DND-41 (cell line): ENCODE data around the gene TGM2.

Source experiments
- ATAC-seq: fragments of 200-7000 bp; cut with Tn5 transposase; 3 replicates; pipeline ENCODE4 v1.9.1; 2021; ENCODE audit warnings: low read depth; ENCODE audit not compliant: insufficient read depth
- DNase-seq: peaks from one replicate; pipeline ENCODE4 v3.0.0-alpha.2; 2020
- H2AFZ ChIP-seq: 2 replicates; pipeline ENCODE4 v1.6.0; 2012; ENCODE audit warnings: low read depth, low read length
- H3K27ac ChIP-seq: 2 replicates; pipeline ENCODE4 v1.5.1; 2012; ENCODE audit warnings: low read length, inconsistent platforms
- H3K27me3 ChIP-seq: fragments of 200-600 bp; sonication (generic); 2 replicates; pipeline ENCODE4 v1.6.0; 2012; ENCODE audit warnings: low read length, mild to moderate bottlenecking, inconsistent platforms; ENCODE audit not compliant: insufficient read depth, poor library complexity
- H3K36me3 ChIP-seq: 2 replicates; pipeline ENCODE4 v1.5.1; 2012; ENCODE audit warnings: low read length, inconsistent platforms; ENCODE audit not compliant: insufficient read depth
- H3K4me1 ChIP-seq: 2 replicates; pipeline ENCODE4 v1.5.1; 2012; ENCODE audit warnings: mild to moderate bottlenecking, low read length; ENCODE audit not compliant: insufficient read depth
- H3K4me2 ChIP-seq: 2 replicates; pipeline ENCODE4 v1.6.0; 2012; ENCODE audit warnings: mild to moderate bottlenecking, moderate library complexity, low read length, inconsistent platforms; ENCODE audit not compliant: insufficient read depth
- H3K4me3 ChIP-seq, 2 experiments: fragments of 200-600 bp in 1 of 2; shearing (Covaris generic) in 1 of 2; 2 replicates each; pipeline ENCODE4 v1.5.1; 2012 to 2016; ENCODE audit warnings: inconsistent platforms in 2 of 2, low read length in 2 of 2, mild to moderate bottlenecking in 2 of 2, low read depth in 1 of 2, moderate library complexity in 1 of 2
- H3K79me2 ChIP-seq: 2 replicates; pipeline ENCODE4 v1.6.0; 2012; ENCODE audit warnings: low read length, inconsistent platforms; ENCODE audit not compliant: insufficient read depth
- H3K9ac ChIP-seq: 2 replicates; pipeline ENCODE4 v1.6.0; 2012; ENCODE audit warnings: low read depth, mild to moderate bottlenecking, inconsistent platforms, low read length, moderate library complexity
- H3K9me3 ChIP-seq: 2 replicates; pipeline ENCODE4 v1.5.1; 2012; ENCODE audit warnings: low read length, moderate library complexity, mild to moderate bottlenecking, inconsistent platforms; ENCODE audit not compliant: insufficient read depth, severe bottlenecking
- H4K20me1 ChIP-seq: 2 replicates; pipeline ENCODE4 v1.6.0; 2012; ENCODE audit warnings: low read length; ENCODE audit not compliant: insufficient read depth
- CTCF ChIP-seq: IDR thresholded peaks from 2 replicates; pipeline ENCODE4 v1.5.1; 2012; ENCODE audit warnings: borderline replicate concordance, low read length, moderate library complexity, mild to moderate bottlenecking; ENCODE audit not compliant: poor library complexity, severe bottlenecking; ENCODE audit errors: extremely low read depth
- EZH2 ChIP-seq: IDR thresholded peaks from 3 replicates; pipeline ENCODE4 v1.6.1; 2012; ENCODE audit warnings: borderline replicate concordance, low read depth, mild to moderate bottlenecking, moderate library complexity, low read length, inconsistent platforms; ENCODE audit not compliant: severe bottlenecking

The TGM2 gene

DNA sequence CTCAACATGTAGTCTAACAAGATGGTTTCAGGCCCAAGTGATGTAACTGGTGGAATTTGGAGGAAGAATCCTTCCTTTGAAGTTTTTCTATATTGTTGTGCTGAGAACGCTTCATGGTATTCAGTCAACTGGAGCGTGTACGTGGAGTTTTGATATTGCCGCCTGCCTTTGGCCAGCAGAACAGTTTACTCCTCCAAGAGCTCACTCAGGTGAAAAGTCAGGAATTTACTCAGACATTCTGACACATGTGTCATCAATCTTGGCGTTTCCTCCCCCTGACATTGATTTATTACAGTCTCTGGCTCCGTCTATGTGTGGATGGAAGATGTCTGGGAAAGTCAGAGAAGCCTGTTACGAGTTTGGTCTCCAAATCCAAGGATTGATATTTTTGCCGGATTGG lies 19.0 kb upstream of the TGM2 start:
- ATAC-seq = no peak

GRCh38 chr20:38181971-38182370 lies 16.9 kb upstream of the TGM2 start:
- Histone ChIP-seq H3K36me3 (no peaks in the 10 kb centered on the region), H3K9me3 (no peaks in the 10 kb centered on the region), H3K27me3 (peaks cover 7% of the 10 kb centered on the region), H3K4me3 (no peak overlapping the region), H4K20me1 (peaks cover 3% of the 10 kb centered on the region; the same call in 1 of the 2 replicates), H3K27ac (no peak overlapping the region), H3K4me1 (no peaks in the 10 kb centered on the region), H2AFZ (no peak overlapping the region), H3K9ac (no peak overlapping the region), H3K4me2 (no peak overlapping the region), H3K79me2 (no peaks in the 10 kb centered on the region)
- ATAC-seq = no peak
- TF ChIP-seq EZH2 = no peak
- no peak for TF ChIP-seq CTCF
- no peak for DNase-seq

More for the DNA sequence above, 19.0 kb upstream of the TGM2 start:
- Histone ChIP-seq H3K36me3 (no peaks in the 10 kb centered on the region), H3K4me3 (no peak overlapping the region), H2AFZ (no peak overlapping the region), H3K79me2 (no peaks in the 10 kb centered on the region), H3K4me2 (no peak overlapping the region), H3K27me3 (peaks cover 3% of the 10 kb centered on the region), H3K9ac (no peak overlapping the region), H4K20me1 (peaks cover 3% of the 10 kb centered on the region; the same call in 1 of the 2 replicates), H3K4me1 (no peaks in the 10 kb centered on the region), H3K27ac (no peak overlapping the region), H3K9me3 (no peaks in the 10 kb centered on the region)
- TF ChIP-seq EZH2 (no peak), CTCF (no peak)
- no peak for DNase-seq

DNA sequence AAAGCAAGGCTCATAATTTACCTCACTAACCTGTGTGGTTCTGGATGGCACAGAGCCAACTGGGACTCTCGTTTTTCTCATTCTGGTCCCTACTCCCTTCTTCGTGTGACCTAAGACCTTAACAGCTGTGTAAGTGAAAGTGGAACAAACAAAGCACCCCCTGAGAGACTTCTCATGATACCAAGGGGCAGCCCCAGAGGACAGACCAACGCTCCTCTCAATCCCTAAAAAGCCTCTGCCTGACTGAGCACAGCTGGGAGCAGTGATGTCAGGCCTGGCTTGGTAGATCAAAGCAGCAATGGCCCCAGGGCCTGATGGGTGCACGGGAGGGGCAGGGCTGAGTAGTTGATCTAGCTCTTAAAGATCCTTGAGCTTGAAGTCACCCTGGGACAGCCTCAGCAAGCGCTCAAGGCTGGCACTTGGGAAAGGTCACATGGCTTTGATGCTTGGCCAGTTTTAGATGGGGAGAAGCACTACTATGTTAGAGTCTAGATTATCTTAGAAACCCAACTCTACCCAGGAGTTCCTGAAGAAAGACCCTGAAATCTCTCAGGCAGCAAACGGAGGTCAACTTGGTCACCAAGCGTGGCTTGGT lies 16.2 kb upstream of the TGM2 start:
- peaks cover 3% of the 10 kb centered on the region; the same call in 1 of the 2 replicates for H4K20me1 ChIP-seq
- no peaks in the 10 kb centered on the region for H3K9me3 ChIP-seq
- H3K79me2 ChIP-seq = no peaks in the 10 kb centered on the region
- no peak overlapping the region for H3K9ac ChIP-seq
- H3K4me1 ChIP-seq = no peaks in the 10 kb centered on the region
- ATAC-seq (no peak), DNase-seq (no peak)
- H3K36me3 ChIP-seq = no peaks in the 10 kb centered on the region
- no peak overlapping the region for H2AFZ ChIP-seq
- no peak overlapping the region for H3K4me3 ChIP-seq
- H3K27me3 ChIP-seq = peaks cover 7% of the 10 kb centered on the region
- H3K4me2 ChIP-seq = no peak overlapping the region
- H3K27ac ChIP-seq = no peak overlapping the region
- TF ChIP-seq CTCF (no peak), EZH2 (no peak)
